Keratinocyte (primary cell): ENCODE results near the gene SCRN2.

Experiments used
- EZH2 ChIP-seq: IDR thresholded peaks from one replicate; pipeline ENCODE4 v1.6.1; 2012; ENCODE audit warnings: inconsistent platforms, mild to moderate bottlenecking, low read length, moderate library complexity
- TF ChIP-seq, protein P1 (sequence below), 3 experiments: IDR thresholded peaks in 1 of 3; conservative IDR thresholded peaks in 1 of 3; optimal IDR thresholded peaks in 1 of 3; 2 replicates in 2 of 3; 3 replicates in 1 of 3; pipeline versions ENCODE3 to v1.5.1; 2011; ENCODE audit warnings: low read length in 3 of 3, mild to moderate bottlenecking in 3 of 3, moderate library complexity in 2 of 3, control low read depth in 1 of 3, inconsistent platforms in 1 of 3; ENCODE audit not compliant: insufficient read depth in 2 of 3; ENCODE audit errors: extremely low read depth in 1 of 3

GRCh38 chr17:47864791-47865216 is 23.7 kb upstream of the SCRN2 start:
- TF ChIP-seq, protein P1, sequence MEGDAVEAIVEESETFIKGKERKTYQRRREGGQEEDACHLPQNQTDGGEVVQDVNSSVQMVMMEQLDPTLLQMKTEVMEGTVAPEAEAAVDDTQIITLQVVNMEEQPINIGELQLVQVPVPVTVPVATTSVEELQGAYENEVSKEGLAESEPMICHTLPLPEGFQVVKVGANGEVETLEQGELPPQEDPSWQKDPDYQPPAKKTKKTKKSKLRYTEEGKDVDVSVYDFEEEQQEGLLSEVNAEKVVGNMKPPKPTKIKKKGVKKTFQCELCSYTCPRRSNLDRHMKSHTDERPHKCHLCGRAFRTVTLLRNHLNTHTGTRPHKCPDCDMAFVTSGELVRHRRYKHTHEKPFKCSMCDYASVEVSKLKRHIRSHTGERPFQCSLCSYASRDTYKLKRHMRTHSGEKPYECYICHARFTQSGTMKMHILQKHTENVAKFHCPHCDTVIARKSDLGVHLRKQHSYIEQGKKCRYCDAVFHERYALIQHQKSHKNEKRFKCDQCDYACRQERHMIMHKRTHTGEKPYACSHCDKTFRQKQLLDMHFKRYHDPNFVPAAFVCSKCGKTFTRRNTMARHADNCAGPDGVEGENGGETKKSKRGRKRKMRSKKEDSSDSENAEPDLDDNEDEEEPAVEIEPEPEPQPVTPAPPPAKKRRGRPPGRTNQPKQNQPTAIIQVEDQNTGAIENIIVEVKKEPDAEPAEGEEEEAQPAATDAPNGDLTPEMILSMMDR (optimal IDR thresholded peaks at IDR 0.05 in 1 of 3, IDR thresholded peaks at IDR 0.05 in 1 of 3, conservative IDR thresholded peaks at IDR 0.05 in 1 of 3; ENCODE audit: extremely low read depth in 1 of 3, insufficient read depth in 2 of 3, low read length in 3 of 3), result no peak
- TF ChIP-seq EZH2, result no peak
